Activated CD4-positive, alpha-beta T cell treated with anti-CD3 and anti-CD28 coated beads for 36 hours (primary cell): ENCODE measurements around the gene SLAMF7. TPM values are rescaled to one million over a fixed set of nuclear protein-coding genes. Genes with fewer than 3 reads are reported as not detected.
"Not testable (repeated sequence)": the region's sequence is repeated elsewhere in the genome, so short reads cannot be mapped to it uniquely, and the experiment has no call there.

Experiments used
- ATAC-seq: fragments of 200-7000 bp; cut with Tn5 transposase; one replicate; pipeline ENCODE4 v1.10.0; 2021; ENCODE audit warnings: mild to moderate bottlenecking, moderate library complexity
- CTCF ChIA-PET: fragments of 350-600 bp; sonication (Branson Sonifier 250); formaldehyde crosslinking; loops from one replicate; lab custom pipeline; 2021; ENCODE audit warnings: antibody characterized with exemption; lab: Charles Lee
- POLR2A ChIA-PET: fragments of 350-600 bp; sonication (Branson Sonifier 250); formaldehyde crosslinking; loops from one replicate; lab custom pipeline; 2021; ENCODE audit warnings: antibody characterized with exemption, inconsistent platforms; lab: Charles Lee
- DNase-seq: peaks from one replicate; pipeline ENCODE4 v3.0.0-alpha.2; 2020
- H3K27ac Mint-ChIP-seq: one replicate; pipeline ENCODE4 v1.8.0; 2021; ENCODE audit warnings: mixed read lengths
- H3K27me3 Mint-ChIP-seq: one replicate; pipeline ENCODE4 v1.8.0; 2021; ENCODE audit warnings: mixed read lengths
- H3K36me3 Mint-ChIP-seq: one replicate; pipeline ENCODE4 v1.8.0; 2021; ENCODE audit warnings: low read depth, mixed read lengths
- H3K4me1 Mint-ChIP-seq: one replicate; pipeline ENCODE4 v1.8.0; 2021; ENCODE audit warnings: mixed read lengths
- H3K4me3 Mint-ChIP-seq: one replicate; pipeline ENCODE4 v1.8.0; 2021; ENCODE audit warnings: mild to moderate bottlenecking, moderate library complexity, mixed read lengths
- H3K9me3 Mint-ChIP-seq: one replicate; pipeline ENCODE4 v1.8.0; 2021; ENCODE audit warnings: low read depth, mixed read lengths
- intact Hi-C, 2 experiments: fragments of 100-400 bp; cut with DNase I in 1 of 2; cut with micrococcal nuclease in 1 of 2; formaldehyde crosslinking; loops; one replicate each; pipeline versions ENCODE4 v1.14.2 to v1.15.1; 2022 to 2024; cut with DNase I, micrococcal nuclease
- total RNA-seq, 2 experiments: library from RNA; stranded (reverse); gene quantifications; one replicate each; pipeline ENCODE4 v1.2.3, GENCODE V29; 2021

Gene SLAMF7
- total RNA-seq, 2 experiments from 2014 or later = 35.9 to 40.3 TPM

- DNase-seq (no peak), ATAC-seq (no peak)
- intact Hi-C loops = loop anchor here (2.0 to 5.0 kb wide), 5 partner anchors 37 to 87 kb away; partner anchors contain the start of genes LY9 (in 1 of the 2) and SLAMF1 (in 1 of the 2)
- no peak overlapping the region for H3K27ac Mint-ChIP-seq
- no peaks in the 10 kb centered on the region for H3K9me3 Mint-ChIP-seq
- peaks cover 44% of the 10 kb centered on the region for H3K4me1 Mint-ChIP-seq
- H3K36me3 Mint-ChIP-seq = peaks cover 19% of the 10 kb centered on the region
- H3K27me3 Mint-ChIP-seq = no peaks in the 10 kb centered on the region
- POLR2A ChIA-PET = no interaction called here
- no peak overlapping the region for H3K4me3 Mint-ChIP-seq
- CTCF ChIA-PET = interaction anchor here (0.8 to 4.3 kb wide), 5 partner anchors 26 to 91 kb away, joined by 4 to 59 read pairs (median 6); partner anchors contain the start of gene LY9
Observed at GRCh38 chr1:160709715-160710114, 29.3 kb upstream of the SLAMF7 start.

- DNase-seq (peak; percentile 38), ATAC-seq (no peak)
- H3K4me3 Mint-ChIP-seq = no peak overlapping the region
- intact Hi-C loops = loop anchor here (2.0 to 5.0 kb wide), 2 partner anchors 38 to 86 kb away; partner anchors contain the start of gene LY9 (in 1 of the 2)
- ChIA-PET CTCF (interaction anchor here (1.2 to 6.7 kb wide), 7 partner anchors 15 to 66 kb away, joined by 5 to 103 read pairs (median 9); no protein-coding TSS in a partner anchor), POLR2A (no interaction called here)
- H3K36me3 Mint-ChIP-seq = peaks cover 9% of the 10 kb centered on the region
- H3K4me1 Mint-ChIP-seq = peaks cover 39% of the 10 kb centered on the region
- no peaks in the 10 kb centered on the region for H3K9me3 Mint-ChIP-seq
- no peak overlapping the region for H3K27ac Mint-ChIP-seq
- H3K27me3 Mint-ChIP-seq = no peaks in the 10 kb centered on the region
Observed at GRCh38 chr1:160710517-160711252, 28.4 kb upstream of the SLAMF7 start.

GRCh38 chr1:160711276-160711601, 27.8 kb upstream of the SLAMF7 start:
- Mint-ChIP-seq H3K36me3 (peaks cover 5% of the 10 kb centered on the region), H3K27me3 (no peaks in the 10 kb centered on the region), H3K4me1 (peaks cover 34% of the 10 kb centered on the region), H3K4me3 (no peak overlapping the region), H3K27ac (no peak overlapping the region), H3K9me3 (no peaks in the 10 kb centered on the region)
- intact Hi-C loops = loop anchor here (2.0 to 5.0 kb wide), 2 partner anchors 39 to 86 kb away; partner anchors contain the start of gene LY9 (in 1 of the 2)
- no peak for DNase-seq
- ChIA-PET POLR2A (no interaction called here), CTCF (interaction anchor here (0.6 to 6.7 kb wide), 10 partner anchors 14 to 207 kb away, joined by 3 to 103 read pairs (median 6); no protein-coding TSS in a partner anchor)
- no peak for ATAC-seq

GRCh38 chr1:160711602-160712311, 27.3 kb upstream of the SLAMF7 start, which contains the start of gene CD48:
CD48 (minus strand) TSS chr1:160711822; CDS start chr1:160711763, 59 bp downstream.
- CTCF ChIA-PET = interaction anchor here (0.6 to 6.7 kb wide), 15 partner anchors 9 to 410 kb away, joined by 3 to 103 read pairs (median 7); partner anchors contain the start of gene SLAMF7
- Mint-ChIP-seq H3K4me3 (no peak within 1 kb of the TSS), H3K27ac (no peak within 1 kb of the TSS), H3K36me3 (no peaks in the 10 kb centered on the region), H3K27me3 (no peaks in the 10 kb centered on the region), H3K4me1 (peaks cover 34% of the 10 kb centered on the region), H3K9me3 (no peaks in the 10 kb centered on the region)
- DNase-seq = peak; percentile 70
- intact Hi-C loops = loop anchor here (1.0 to 5.0 kb wide), 7 partner anchors 15 to 85 kb away; partner anchors contain the start of gene LY9 (in 1 of the 2)
- ATAC-seq = peak; percentile 40
- POLR2A ChIA-PET = interaction anchor here (0.6 to 0.9 kb wide), 5 partner anchors 25 to 358 kb away, joined by 3 to 8 read pairs (median 3); no protein-coding TSS in a partner anchor

GRCh38 chr1:160712525-160713080, 26.4 kb upstream of the SLAMF7 start:
- H3K36me3 Mint-ChIP-seq, H3K9me3 Mint-ChIP-seq, H3K4me3 Mint-ChIP-seq, H3K27ac Mint-ChIP-seq, H3K27me3 Mint-ChIP-seq: not testable (repeated sequence)
- CTCF ChIA-PET = interaction anchor here (0.8 to 6.7 kb wide), 14 partner anchors 10 to 123 kb away, joined by 3 to 103 read pairs (median 6); partner anchors contain the start of gene SLAMF7
- peaks cover 43% of the 10 kb centered on the region for H3K4me1 Mint-ChIP-seq
- POLR2A ChIA-PET = interaction anchor here (0.6 to 0.9 kb wide), 4 partner anchors 24 to 355 kb away, joined by 3 to 5 read pairs (median 3); no protein-coding TSS in a partner anchor
- ATAC-seq (peak; percentile 62), DNase-seq (peak; percentile 65)
- intact Hi-C loops = loop anchor here (1.0 to 5.0 kb wide), 6 partner anchors 14 to 56 kb away; no protein-coding TSS in a partner anchor

- Mint-ChIP-seq H3K27ac (no peak overlapping the region), H3K4me1 (peaks cover 48% of the 10 kb centered on the region), H3K9me3 (no peaks in the 10 kb centered on the region), H3K27me3 (no peaks in the 10 kb centered on the region), H3K36me3 (no peaks in the 10 kb centered on the region), H3K4me3 (no peak overlapping the region)
- DNase-seq (no peak), ATAC-seq (no peak)
- intact Hi-C loops = loop anchor here in 1 of 2 experiments (2.0 to 5.0 kb wide), 2 partner anchors 14 to 41 kb away; no protein-coding TSS in a partner anchor
- POLR2A ChIA-PET = interaction anchor here (0.6 to 0.7 kb wide), 2 partner anchors 90 to 448 kb away, joined by 3 to 4 read pairs; no protein-coding TSS in a partner anchor
- CTCF ChIA-PET = interaction anchor here (0.8 to 6.7 kb wide), 15 partner anchors 10 to 241 kb away, joined by 3 to 103 read pairs (median 7); partner anchors contain the start of gene SLAMF7
Observed at GRCh38 chr1:160713161-160713560, 25.9 kb upstream of the SLAMF7 start.

- H3K4me3 Mint-ChIP-seq, POLR2A ChIA-PET, H3K36me3 Mint-ChIP-seq, H3K27me3 Mint-ChIP-seq, H3K27ac Mint-ChIP-seq, H3K9me3 Mint-ChIP-seq: not testable (repeated sequence)
- ATAC-seq (peak; percentile 28), DNase-seq (peak; percentile 29)
- peaks cover 50% of the 10 kb centered on the region for H3K4me1 Mint-ChIP-seq
- intact Hi-C loops = loop anchor here in 1 of 2 experiments (5.0 kb wide), 1 partner anchor 42 kb away; no protein-coding TSS in a partner anchor
- CTCF ChIA-PET = interaction anchor here (0.6 to 6.7 kb wide), 14 partner anchors 8 to 240 kb away, joined by 3 to 103 read pairs (median 6); no protein-coding TSS in a partner anchor
Observed at GRCh38 chr1:160714034-160714648, 24.9 kb upstream of the SLAMF7 start.

GRCh38 chr1:160716013-160716412, 23.0 kb upstream of the SLAMF7 start:
- ATAC-seq (no peak), DNase-seq (no peak)
- Mint-ChIP-seq H3K4me3 (no peak overlapping the region), H3K4me1 (peaks cover 60% of the 10 kb centered on the region), H3K27ac (no peak overlapping the region), H3K36me3 (no peaks in the 10 kb centered on the region), H3K9me3 (no peaks in the 10 kb centered on the region), H3K27me3 (no peaks in the 10 kb centered on the region)
- intact Hi-C loops = no loop called here
- ChIA-PET POLR2A (no interaction called here), CTCF (interaction anchor here (0.6 to 6.7 kb wide), 15 partner anchors 9 to 315 kb away, joined by 3 to 103 read pairs (median 4); no protein-coding TSS in a partner anchor)

- ChIA-PET CTCF (interaction anchor here (0.9 kb wide), 1 partner anchor 63 kb away, joined by 5 read pairs; no protein-coding TSS in a partner anchor), POLR2A (no interaction called here)
- Mint-ChIP-seq H3K27ac (peak overlapping the region; percentile 17), H3K27me3 (no peaks in the 10 kb centered on the region), H3K9me3 (no peaks in the 10 kb centered on the region), H3K4me3 (no peak overlapping the region), H3K36me3 (no peaks in the 10 kb centered on the region), H3K4me1 (peaks cover 60% of the 10 kb centered on the region)
- intact Hi-C loops = no loop called here
- DNase-seq (no peak), ATAC-seq (peak; percentile 21)
Observed at GRCh38 chr1:160717306-160717705, 21.7 kb upstream of the SLAMF7 start.

GRCh38 chr1:160718210-160718609, 20.8 kb upstream of the SLAMF7 start:
- ChIA-PET POLR2A (no interaction called here), CTCF (interaction anchor here (0.9 to 1.0 kb wide), 3 partner anchors 37 to 62 kb away, joined by 3 to 5 read pairs (median 4); no protein-coding TSS in a partner anchor)
- no peaks in the 10 kb centered on the region for H3K36me3 Mint-ChIP-seq
- peaks cover 60% of the 10 kb centered on the region for H3K4me1 Mint-ChIP-seq
- intact Hi-C loops = no loop called here
- no peak for ATAC-seq
- no peak for DNase-seq
- no peak overlapping the region for H3K27ac Mint-ChIP-seq
- no peaks in the 10 kb centered on the region for H3K27me3 Mint-ChIP-seq
- H3K9me3 Mint-ChIP-seq = no peaks in the 10 kb centered on the region
- H3K4me3 Mint-ChIP-seq = no peak overlapping the region
